Fibroblast of pulmonary artery (primary cell): ENCODE measurements around the gene CLSTN2.

Experiments
- DNase-seq: peaks from one replicate; pipeline ENCODE4 v3.0.0-alpha.2; 2010; ENCODE audit warnings: low read depth
- H3K4me3 ChIP-seq: replicated peaks from 2 replicates; pipeline ENCODE4 v1.5.1; 2011; ENCODE audit warnings: low read depth, mild to moderate bottlenecking, control low read depth, low read length, moderate library complexity
- TF ChIP-seq, protein P1 (sequence below): IDR thresholded peaks from 2 replicates; pipeline ENCODE4 v1.5.1; 2011; ENCODE audit warnings: mild to moderate bottlenecking, control low read depth, low read length, inconsistent platforms; ENCODE audit errors: missing control alignments

CLSTN2 gene

GRCh38 chr3:139933766-139934165 is 1.2 kb upstream of the CLSTN2 start:
- DNase-seq = no peak
- TF ChIP-seq, protein P1, sequence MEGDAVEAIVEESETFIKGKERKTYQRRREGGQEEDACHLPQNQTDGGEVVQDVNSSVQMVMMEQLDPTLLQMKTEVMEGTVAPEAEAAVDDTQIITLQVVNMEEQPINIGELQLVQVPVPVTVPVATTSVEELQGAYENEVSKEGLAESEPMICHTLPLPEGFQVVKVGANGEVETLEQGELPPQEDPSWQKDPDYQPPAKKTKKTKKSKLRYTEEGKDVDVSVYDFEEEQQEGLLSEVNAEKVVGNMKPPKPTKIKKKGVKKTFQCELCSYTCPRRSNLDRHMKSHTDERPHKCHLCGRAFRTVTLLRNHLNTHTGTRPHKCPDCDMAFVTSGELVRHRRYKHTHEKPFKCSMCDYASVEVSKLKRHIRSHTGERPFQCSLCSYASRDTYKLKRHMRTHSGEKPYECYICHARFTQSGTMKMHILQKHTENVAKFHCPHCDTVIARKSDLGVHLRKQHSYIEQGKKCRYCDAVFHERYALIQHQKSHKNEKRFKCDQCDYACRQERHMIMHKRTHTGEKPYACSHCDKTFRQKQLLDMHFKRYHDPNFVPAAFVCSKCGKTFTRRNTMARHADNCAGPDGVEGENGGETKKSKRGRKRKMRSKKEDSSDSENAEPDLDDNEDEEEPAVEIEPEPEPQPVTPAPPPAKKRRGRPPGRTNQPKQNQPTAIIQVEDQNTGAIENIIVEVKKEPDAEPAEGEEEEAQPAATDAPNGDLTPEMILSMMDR = no peak
- no peak overlapping the region for H3K4me3 ChIP-seq

DNA sequence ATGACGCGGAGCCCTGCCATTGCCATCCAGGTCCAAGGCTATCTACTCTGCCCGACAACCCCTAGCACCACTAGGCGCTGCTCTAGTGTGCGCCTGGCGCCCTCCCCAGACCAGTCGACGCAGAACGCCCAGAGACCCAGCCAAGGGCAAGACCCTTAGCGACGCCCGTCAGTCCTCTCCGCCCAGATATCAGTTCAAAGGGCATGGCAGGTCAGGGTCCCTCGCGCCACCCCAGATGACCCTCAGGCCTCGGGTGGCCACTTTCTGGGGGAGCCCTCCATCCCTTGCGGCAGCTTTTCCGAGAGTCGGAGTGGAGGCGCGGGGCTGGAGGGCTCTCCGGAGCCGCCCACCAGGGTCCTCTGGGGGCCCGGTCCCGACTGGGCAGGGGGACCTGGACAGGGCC is 371 bp upstream of the CLSTN2 start:
- no peak overlapping the region for H3K4me3 ChIP-seq
- TF ChIP-seq, protein P1 = no peak
- no peak for DNase-seq

DNA sequence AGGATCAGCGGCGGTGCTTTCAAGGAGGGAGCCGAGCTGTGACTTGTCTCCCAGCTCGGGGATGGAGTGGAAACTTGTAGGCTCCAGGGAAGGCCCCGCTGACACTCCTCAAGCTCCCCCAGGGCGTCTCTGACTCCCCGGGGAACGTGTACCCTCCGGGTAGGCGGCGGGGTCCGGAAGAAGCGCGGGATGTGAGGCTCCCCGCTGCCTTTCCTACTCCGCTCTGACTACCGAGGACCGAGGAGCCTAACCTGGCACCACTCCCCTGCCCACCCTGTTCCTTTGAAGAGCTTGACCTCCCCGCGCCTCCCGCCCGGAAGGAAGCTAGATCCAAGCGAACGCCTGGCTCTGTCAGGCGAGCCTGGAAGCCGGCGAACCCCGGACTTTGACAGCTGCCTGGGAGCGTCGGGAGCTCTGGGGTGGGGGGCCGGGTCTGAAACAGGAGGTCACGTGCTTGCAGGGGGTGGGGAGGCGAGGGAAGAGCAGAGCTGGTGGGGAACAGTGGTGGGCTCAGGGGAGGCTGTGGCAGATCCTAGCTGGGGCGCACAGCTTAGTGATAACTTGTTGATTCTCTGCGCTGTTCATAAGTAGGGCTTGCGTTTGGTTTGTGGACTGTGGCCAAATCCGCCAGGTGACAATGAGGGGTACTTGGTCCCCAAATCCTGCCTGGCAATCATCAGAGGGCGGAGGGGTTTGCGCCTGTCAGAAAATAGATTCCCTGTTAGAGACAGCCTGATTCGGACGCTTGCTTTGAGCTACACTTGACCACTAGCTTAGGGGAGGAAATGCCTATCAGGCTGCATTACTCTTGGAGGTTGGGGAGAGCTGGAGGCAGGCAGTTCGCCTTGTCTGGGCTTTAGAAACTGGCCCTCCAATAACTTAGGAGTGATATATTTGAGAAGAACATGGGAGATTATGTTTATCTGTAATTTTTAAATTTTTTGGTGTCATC is 1.2 kb downstream of the CLSTN2 start:
- TF ChIP-seq, protein P1 = no peak
- H3K4me3 ChIP-seq = no peak overlapping the region
- DNase-seq = no peak

DNA sequence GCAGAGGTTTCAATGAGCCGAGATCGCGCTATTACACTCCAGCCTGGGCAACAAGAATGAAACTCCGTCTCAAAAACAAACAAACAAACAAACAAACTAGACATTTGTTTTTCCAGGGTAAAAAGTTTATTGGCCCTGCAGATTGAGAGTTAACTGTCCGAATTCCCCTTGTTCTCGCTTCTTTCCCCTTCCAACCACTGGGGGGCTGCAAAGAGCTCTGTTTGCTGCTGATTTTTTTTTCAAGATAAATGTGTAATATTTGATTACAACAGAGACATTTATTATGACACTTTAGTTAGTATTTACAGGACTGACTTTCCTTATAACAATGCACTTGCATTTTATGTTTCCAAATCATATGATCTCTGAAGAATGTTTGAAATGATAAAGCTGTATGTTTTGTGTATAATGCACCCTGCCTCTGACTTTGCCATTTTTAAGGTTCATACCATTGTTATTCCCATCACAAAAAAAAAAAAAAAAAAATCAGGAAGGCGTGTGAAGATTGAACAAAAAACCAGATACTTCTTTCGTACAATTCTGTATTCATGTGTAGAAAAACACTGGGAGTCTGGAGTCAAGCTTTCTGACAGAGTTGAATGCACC is 2.8 kb downstream of the CLSTN2 start:
- H3K4me3 ChIP-seq = no peak overlapping the region
- DNase-seq = peak; percentile 58
- TF ChIP-seq, protein P1 = peak; percentile 85

GRCh38 chr3:139939681-139940190 is 4.8 kb downstream of the CLSTN2 start:
- TF ChIP-seq, protein P1 = no peak
- no peak overlapping the region for H3K4me3 ChIP-seq
- DNase-seq = no peak

DNA sequence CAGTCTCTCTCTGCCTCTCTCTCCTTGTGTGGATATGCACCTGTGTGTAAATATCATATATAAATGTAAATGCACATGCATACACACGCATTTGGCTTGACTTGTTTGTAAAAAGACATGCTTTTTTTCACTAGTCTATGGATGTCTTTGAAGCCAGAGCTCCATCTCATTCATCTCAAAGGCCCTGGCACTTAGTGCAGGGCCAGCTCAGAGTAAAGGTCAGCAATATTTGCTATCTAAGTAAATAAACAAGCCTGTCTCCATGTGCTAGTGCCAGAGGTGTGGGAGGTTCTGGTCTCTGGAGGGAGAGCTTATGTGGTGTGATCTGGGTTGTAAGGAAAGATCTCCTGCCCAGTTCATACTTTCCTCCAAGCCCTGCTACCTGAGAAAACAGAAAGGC is 5.6 kb downstream of the CLSTN2 start:
- no peak overlapping the region for H3K4me3 ChIP-seq
- TF ChIP-seq, protein P1 = no peak
- no peak for DNase-seq
